Measurements from ENCODE around the gene VAV2.
"Not testable (repeated sequence)": the region's sequence is repeated elsewhere in the genome, so short reads cannot be mapped to it uniquely, and the experiment has no call there.

Gene VAV2

GRCh38 chr9:133769511-133770075 lies 222.5 kb downstream of the VAV2 start:
- DNase-seq (ENCODE audit: low read depth in 2 of 2) = no peak

GRCh38 chr9:133768859-133769510 lies 223.1 kb downstream of the VAV2 start:
- no peak for DNase-seq (ENCODE audit: low read depth in 2 of 2)

- no peak for DNase-seq (ENCODE audit: low read depth in 2 of 2)
These were observed 223.7 kb downstream of the VAV2 start for GRCh38 chr9:133768371-133768858.

- DNase-seq (ENCODE audit: low read depth in 2 of 2) = no peak
These were observed 224.5 kb downstream of the VAV2 start for GRCh38 chr9:133767625-133768024.

GRCh38 chr9:133767008-133767407 lies 225.1 kb downstream of the VAV2 start:
- DNase-seq (ENCODE audit: low read depth in 2 of 2) = no peak

- not testable (repeated sequence) for DNase-seq (ENCODE audit: low read depth in 2 of 2)
These were observed 225.9 kb downstream of the VAV2 start for GRCh38 chr9:133766234-133766633.

- DNase-seq (ENCODE audit: low read depth in 2 of 2) = no peak
These were observed 228.6 kb downstream of the VAV2 start for GRCh38 chr9:133763272-133764183.

- no peak for DNase-seq (ENCODE audit: low read depth in 2 of 2)
These were observed 229.4 kb downstream of the VAV2 start for GRCh38 chr9:133762488-133763271.

- no peak for DNase-seq (ENCODE audit: low read depth in 2 of 2)
These were observed 230.4 kb downstream of the VAV2 start for GRCh38 chr9:133761641-133762248.

GRCh38 chr9:133760713-133761290 lies 231.3 kb downstream of the VAV2 start:
- DNase-seq (ENCODE audit: low read depth in 2 of 2) = no peak

GRCh38 chr9:133759946-133760345 lies 232.2 kb downstream of the VAV2 start:
- no peak for DNase-seq (ENCODE audit: low read depth in 2 of 2)

GRCh38 chr9:133759146-133759900 lies 232.8 kb downstream of the VAV2 start:
- no peak for DNase-seq (ENCODE audit: low read depth in 2 of 2)

GRCh38 chr9:133758228-133758627 lies 233.9 kb downstream of the VAV2 start:
- no peak for DNase-seq (ENCODE audit: low read depth in 2 of 2)

GRCh38 chr9:133754688-133755227 lies 237.4 kb downstream of the VAV2 start:
- DNase-seq (ENCODE audit: low read depth in 2 of 2) = no peak

GRCh38 chr9:133754187-133754586 lies 237.9 kb downstream of the VAV2 start:
- DNase-seq (ENCODE audit: low read depth in 2 of 2) = no peak

- no peak for DNase-seq (ENCODE audit: low read depth in 2 of 2)
These were observed 239.2 kb downstream of the VAV2 start for GRCh38 chr9:133752739-133753446.

- no peak for DNase-seq (ENCODE audit: low read depth in 2 of 2)
These were observed 241.0 kb downstream of the VAV2 start for GRCh38 chr9:133750982-133751649.

- DNase-seq (ENCODE audit: low read depth in 2 of 2) = no peak
These were observed 244.8 kb downstream of the VAV2 start for GRCh38 chr9:133747309-133747708.

- DNase-seq (ENCODE audit: low read depth in 2 of 2) = not testable (repeated sequence)
These were observed 247.6 kb downstream of the VAV2 start for GRCh38 chr9:133744528-133744927.

Data from fibroblast of skin of left quadriceps (primary cell).